OCI-LY7 (cell line): ENCODE measurements around the gene TNIK.

ENCODE experiments used
- EZH2phosphoT487 ChIP-seq: fragments of 200-600 bp; sonication (generic); IDR thresholded peaks from 2 replicates; pipeline ENCODE4 v1.6.1; 2018; ENCODE audit warnings: low read depth, borderline replicate concordance, mild to moderate bottlenecking, mixed run types, antibody characterized with exemption, low read length, moderate library complexity, mixed read lengths
- TF ChIP-seq, protein P1 (sequence below): fragments of 200-600 bp; sonication (generic); conservative IDR thresholded peaks from 2 replicates; pipeline ENCODE4 v1.5.1; 2014; ENCODE audit warnings: mild to moderate bottlenecking, antibody characterized with exemption, low read length, moderate library complexity, mixed read lengths

DNA sequence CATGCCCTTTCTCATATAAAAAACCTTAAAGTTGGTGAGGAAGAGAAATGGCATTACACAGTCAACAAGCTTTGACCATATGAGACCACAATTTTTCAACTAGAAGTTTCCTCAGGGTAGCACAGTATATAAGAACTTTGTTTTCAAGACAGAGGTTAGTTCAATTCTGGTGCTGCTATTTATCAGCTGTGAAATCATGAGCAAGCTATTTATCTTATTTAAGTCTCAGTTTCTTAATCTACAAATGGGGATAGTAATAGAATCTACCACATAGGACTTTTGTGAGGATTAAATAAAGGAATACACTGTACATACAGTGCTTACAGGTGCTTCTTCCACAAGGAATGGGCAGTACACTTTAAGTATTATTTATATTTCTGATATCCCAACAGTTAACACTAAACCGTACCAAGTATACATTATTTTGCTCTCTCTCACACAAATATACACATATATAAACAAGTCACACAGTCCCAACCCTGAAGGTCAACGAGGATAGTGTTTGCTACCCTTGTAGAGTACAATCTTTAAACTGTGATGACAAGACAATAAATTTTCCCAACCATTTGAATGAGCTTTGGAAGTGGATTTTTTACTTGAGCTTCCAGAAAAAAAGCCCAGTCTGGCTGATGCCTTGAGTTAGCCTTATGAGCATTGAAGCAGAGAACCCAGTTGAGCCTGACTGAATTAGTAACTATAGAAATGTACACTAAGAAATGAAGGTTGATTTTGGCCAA is 178.8 kb downstream of the TNIK start:
- TF ChIP-seq, protein P1, sequence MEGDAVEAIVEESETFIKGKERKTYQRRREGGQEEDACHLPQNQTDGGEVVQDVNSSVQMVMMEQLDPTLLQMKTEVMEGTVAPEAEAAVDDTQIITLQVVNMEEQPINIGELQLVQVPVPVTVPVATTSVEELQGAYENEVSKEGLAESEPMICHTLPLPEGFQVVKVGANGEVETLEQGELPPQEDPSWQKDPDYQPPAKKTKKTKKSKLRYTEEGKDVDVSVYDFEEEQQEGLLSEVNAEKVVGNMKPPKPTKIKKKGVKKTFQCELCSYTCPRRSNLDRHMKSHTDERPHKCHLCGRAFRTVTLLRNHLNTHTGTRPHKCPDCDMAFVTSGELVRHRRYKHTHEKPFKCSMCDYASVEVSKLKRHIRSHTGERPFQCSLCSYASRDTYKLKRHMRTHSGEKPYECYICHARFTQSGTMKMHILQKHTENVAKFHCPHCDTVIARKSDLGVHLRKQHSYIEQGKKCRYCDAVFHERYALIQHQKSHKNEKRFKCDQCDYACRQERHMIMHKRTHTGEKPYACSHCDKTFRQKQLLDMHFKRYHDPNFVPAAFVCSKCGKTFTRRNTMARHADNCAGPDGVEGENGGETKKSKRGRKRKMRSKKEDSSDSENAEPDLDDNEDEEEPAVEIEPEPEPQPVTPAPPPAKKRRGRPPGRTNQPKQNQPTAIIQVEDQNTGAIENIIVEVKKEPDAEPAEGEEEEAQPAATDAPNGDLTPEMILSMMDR = no peak
- TF ChIP-seq EZH2phosphoT487 = no peak
